ENCODE measurements around the gene PRELP. TPM values are rescaled to one million over a fixed set of nuclear protein-coding genes. Genes with fewer than 3 reads are reported as not detected.

PRELP gene
- total RNA-seq, 1 experiment from 2014 or later, result not detected

GRCh38 chr1:203519053-203519840, 43.6 kb downstream of the PRELP start:
- intact Hi-C loops (cut with micrococcal nuclease), result no loop called here
- H3K27me3 ChIP-seq (ENCODE audit: low read length), result no peaks in the 10 kb centered on the region
- POLR2A ChIA-PET (ENCODE audit: unreplicated experiment), result no interaction called here
- peaks cover 4% of the 10 kb centered on the region for H3F3A ChIP-seq (ENCODE audit: low read length, unreplicated experiment)
- no peak overlapping the region for H2AFZ ChIP-seq (ENCODE audit: low read length)
- ATAC-seq, result no peak
- H3K4me3 ChIP-seq (ENCODE audit: low read length), result no peak overlapping the region
- H3K36me3 ChIP-seq (ENCODE audit: low read depth, low read length), result no peaks in the 10 kb centered on the region
- no peak for TF ChIP-seq EZH2 (IDR thresholded peaks at IDR 0.05; ENCODE audit: low read length, unreplicated experiment)
- TF ChIP-seq EZH2phosphoT487 (IDR thresholded peaks at IDR 0.05; ENCODE audit: borderline replicate concordance, low read length), result no peak
- no peak for TF ChIP-seq CTCF (conservative IDR thresholded peaks at IDR 0.05; ENCODE audit: low read depth, low read length)
- BruUV-seq (replicated peaks), result no TSS peak
- H3K27ac ChIP-seq (ENCODE audit: low read length), result no peak overlapping the region
- no peak overlapping the region for H3K4me2 ChIP-seq (ENCODE audit: low read length)
- H3K79me2 ChIP-seq (ENCODE audit: low read length), result no peaks in the 10 kb centered on the region
- no peak overlapping the region for H3K9ac ChIP-seq (ENCODE audit: low read length)
- CTCF ChIA-PET, result no interaction called here
- no peaks in the 10 kb centered on the region for H3K9me2 ChIP-seq (replicated peaks; ENCODE audit: low read length)
- no peaks in the 10 kb centered on the region for H3K9me3 ChIP-seq (ENCODE audit: low read length)
- no peaks in the 10 kb centered on the region for H4K20me1 ChIP-seq (ENCODE audit: low read length)
- no peak for DNase-seq
- peaks cover 27% of the 10 kb centered on the region for H3K4me1 ChIP-seq (ENCODE audit: insufficient read depth, low read length)

GRCh38 chr1:203519896-203520295, 44.3 kb downstream of the PRELP start:
- no peak overlapping the region for H3K4me3 ChIP-seq (ENCODE audit: low read length)
- no peaks in the 10 kb centered on the region for H3K79me2 ChIP-seq (ENCODE audit: low read length)
- intact Hi-C loops (cut with micrococcal nuclease), result no loop called here
- no peaks in the 10 kb centered on the region for H3K27me3 ChIP-seq (ENCODE audit: low read length)
- no peak overlapping the region for H3K4me2 ChIP-seq (ENCODE audit: low read length)
- ChIA-PET CTCF (no interaction called here), POLR2A (ENCODE audit: unreplicated experiment) (no interaction called here)
- no peaks in the 10 kb centered on the region for H3F3A ChIP-seq (ENCODE audit: low read length, unreplicated experiment)
- H3K27ac ChIP-seq (ENCODE audit: low read length), result no peak overlapping the region
- no peaks in the 10 kb centered on the region for H3K9me2 ChIP-seq (replicated peaks; ENCODE audit: low read length)
- TF ChIP-seq EZH2 (IDR thresholded peaks at IDR 0.05; ENCODE audit: low read length, unreplicated experiment) (no peak), CTCF (conservative IDR thresholded peaks at IDR 0.05; ENCODE audit: low read depth, low read length) (no peak), EZH2phosphoT487 (IDR thresholded peaks at IDR 0.05; ENCODE audit: borderline replicate concordance, low read length) (no peak)
- no peak overlapping the region for H2AFZ ChIP-seq (ENCODE audit: low read length)
- ATAC-seq (no peak), DNase-seq (no peak)
- H4K20me1 ChIP-seq (ENCODE audit: low read length), result no peaks in the 10 kb centered on the region
- BruUV-seq (replicated peaks), result no TSS peak
- H3K36me3 ChIP-seq (ENCODE audit: low read depth, low read length), result no peaks in the 10 kb centered on the region
- peaks cover 22% of the 10 kb centered on the region for H3K4me1 ChIP-seq (ENCODE audit: insufficient read depth, low read length)
- H3K9me3 ChIP-seq (ENCODE audit: low read length), result no peaks in the 10 kb centered on the region
- no peak overlapping the region for H3K9ac ChIP-seq (ENCODE audit: low read length)

GRCh38 chr1:203520315-203520714, 44.7 kb downstream of the PRELP start:
- Histone ChIP-seq H2AFZ (ENCODE audit: low read length) (no peak overlapping the region), H3K4me1 (ENCODE audit: insufficient read depth, low read length) (peaks cover 17% of the 10 kb centered on the region), H3K4me3 (ENCODE audit: low read length) (no peak overlapping the region), H4K20me1 (ENCODE audit: low read length) (no peaks in the 10 kb centered on the region), H3K9ac (ENCODE audit: low read length) (no peak overlapping the region), H3F3A (ENCODE audit: low read length, unreplicated experiment) (no peaks in the 10 kb centered on the region), H3K4me2 (ENCODE audit: low read length) (no peak overlapping the region), H3K9me2 (replicated peaks; ENCODE audit: low read length) (no peaks in the 10 kb centered on the region), H3K27me3 (ENCODE audit: low read length) (no peaks in the 10 kb centered on the region), H3K36me3 (ENCODE audit: low read depth, low read length) (no peaks in the 10 kb centered on the region), H3K27ac (ENCODE audit: low read length) (no peak overlapping the region), H3K79me2 (ENCODE audit: low read length) (no peaks in the 10 kb centered on the region), H3K9me3 (ENCODE audit: low read length) (no peaks in the 10 kb centered on the region)
- peak; percentile 34; the same call in 1 of the 2 replicates for ATAC-seq
- no TSS peak for BruUV-seq (replicated peaks)
- intact Hi-C loops (cut with micrococcal nuclease), result no loop called here
- POLR2A ChIA-PET (ENCODE audit: unreplicated experiment), result no interaction called here
- no peak for DNase-seq
- TF ChIP-seq EZH2phosphoT487 (IDR thresholded peaks at IDR 0.05; ENCODE audit: borderline replicate concordance, low read length), result no peak
- no peak for TF ChIP-seq EZH2 (IDR thresholded peaks at IDR 0.05; ENCODE audit: low read length, unreplicated experiment)
- no peak for TF ChIP-seq CTCF (conservative IDR thresholded peaks at IDR 0.05; ENCODE audit: low read depth, low read length)
- CTCF ChIA-PET, result no interaction called here
